IPS-15b (cell line): Measurements from ENCODE around the gene FOXE3.

Experiments used
- H3K27me3 ChIP-seq: one replicate; pipeline ENCODE4 v1.6.1; 2013; ENCODE audit warnings: low read length; ENCODE audit not compliant: control insufficient read depth, insufficient read depth
- H3K36me3 ChIP-seq: one replicate; pipeline ENCODE4 v1.6.1; 2013; ENCODE audit warnings: low read length; ENCODE audit not compliant: control insufficient read depth, insufficient read depth
- H3K4me1 ChIP-seq: one replicate; pipeline ENCODE4 v1.6.1; 2013; ENCODE audit warnings: mild to moderate bottlenecking, low read length; ENCODE audit not compliant: control insufficient read depth, insufficient read depth
- H3K4me3 ChIP-seq: one replicate; pipeline ENCODE4 v1.5.1; 2013; ENCODE audit warnings: low read depth, low read length
- H3K9ac ChIP-seq: one replicate; pipeline ENCODE4 v1.6.1; 2013; ENCODE audit warnings: low read depth, mild to moderate bottlenecking, low read length
- H3K9me3 ChIP-seq: one replicate; pipeline ENCODE4 v1.6.1; 2013; ENCODE audit warnings: mild to moderate bottlenecking, low read length; ENCODE audit not compliant: control insufficient read depth, insufficient read depth

The FOXE3 gene

DNA sequence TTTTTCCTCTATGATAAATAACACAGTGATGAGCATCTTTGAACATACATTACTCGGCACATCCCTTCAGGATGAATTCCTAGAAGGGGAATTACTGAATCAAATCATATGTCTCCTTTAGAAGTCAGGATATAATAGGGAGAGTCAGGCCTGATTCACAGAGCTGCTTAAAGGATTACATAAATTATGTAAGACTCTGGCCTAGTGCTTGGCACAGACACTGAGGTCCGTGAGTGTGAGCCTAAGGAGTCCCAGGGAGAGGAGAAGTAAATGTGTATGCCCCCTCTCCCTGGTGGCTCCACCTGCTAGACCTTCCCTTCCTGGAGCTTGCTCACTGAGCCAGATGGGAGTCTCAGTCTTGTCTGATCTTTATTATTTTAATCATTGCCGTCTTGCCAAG lies 8.6 kb upstream of the FOXE3 start:
- Histone ChIP-seq H3K4me1 (no peaks in the 10 kb centered on the region), H3K9me3 (no peaks in the 10 kb centered on the region), H3K4me3 (no peak overlapping the region), H3K27me3 (peaks cover 33% of the 10 kb centered on the region), H3K36me3 (no peaks in the 10 kb centered on the region), H3K9ac (no peak overlapping the region)

DNA sequence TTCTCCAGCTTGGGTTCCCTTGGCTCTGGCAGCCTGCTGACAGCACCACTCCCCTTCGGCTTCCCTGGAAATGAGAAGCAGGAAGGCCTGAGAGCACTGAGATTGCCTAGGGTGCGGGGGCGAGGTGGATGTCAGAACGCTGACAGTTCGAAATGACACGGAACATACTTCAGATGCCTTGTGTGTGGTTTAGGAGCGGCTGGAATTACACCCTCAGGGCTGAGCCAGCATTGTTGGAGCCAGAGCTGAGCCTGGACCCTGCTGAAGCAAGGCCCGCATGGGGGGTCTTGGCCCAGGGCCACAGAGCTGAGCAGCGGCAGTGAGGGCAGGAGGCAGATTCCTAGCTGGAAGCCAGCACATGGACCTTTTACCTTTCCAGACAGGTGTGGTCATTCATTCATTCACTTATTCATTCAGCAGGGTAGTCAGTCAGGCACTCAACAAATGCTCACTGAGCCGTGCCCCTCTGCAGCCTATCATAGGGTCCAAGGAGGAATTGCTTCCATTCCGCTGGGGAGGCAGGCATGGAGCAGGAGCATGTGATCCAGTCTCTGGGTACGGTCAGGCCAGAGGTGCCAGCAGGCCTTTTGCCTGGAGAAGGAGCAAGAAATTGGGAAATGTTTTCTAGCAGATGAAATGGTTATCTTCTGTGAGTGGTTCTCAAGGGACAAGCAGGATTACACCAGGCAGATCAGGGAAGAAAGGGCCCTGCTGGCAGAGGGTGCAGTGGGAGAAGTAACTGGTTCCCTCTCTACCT lies 6.6 kb upstream of the FOXE3 start:
- Histone ChIP-seq H3K36me3 (no peaks in the 10 kb centered on the region), H3K4me1 (no peaks in the 10 kb centered on the region), H3K4me3 (no peak overlapping the region), H3K9me3 (no peaks in the 10 kb centered on the region), H3K9ac (no peak overlapping the region), H3K27me3 (peaks cover 46% of the 10 kb centered on the region)

DNA sequence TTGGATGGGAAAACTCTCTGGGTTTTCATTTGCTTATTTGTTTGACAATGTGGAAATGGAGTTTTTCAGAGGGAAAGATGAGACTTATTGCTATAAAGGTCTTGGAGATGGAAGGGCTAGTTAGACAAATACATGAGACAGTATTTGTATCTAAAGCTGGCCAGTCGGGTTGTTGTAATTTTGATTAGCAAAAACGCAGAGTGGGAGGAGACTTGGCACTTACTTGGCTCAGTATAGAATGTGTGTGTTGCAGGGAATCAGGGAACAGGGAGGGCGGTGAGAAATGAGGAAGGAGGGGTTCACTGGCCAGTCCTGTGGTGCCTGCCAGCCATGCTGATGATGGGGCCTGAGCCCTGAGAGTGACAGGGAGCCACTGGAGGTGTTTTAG lies 6.0 kb upstream of the FOXE3 start:
- no peaks in the 10 kb centered on the region for H3K9me3 ChIP-seq
- H3K4me1 ChIP-seq, result no peaks in the 10 kb centered on the region
- peaks cover 50% of the 10 kb centered on the region for H3K27me3 ChIP-seq

DNA sequence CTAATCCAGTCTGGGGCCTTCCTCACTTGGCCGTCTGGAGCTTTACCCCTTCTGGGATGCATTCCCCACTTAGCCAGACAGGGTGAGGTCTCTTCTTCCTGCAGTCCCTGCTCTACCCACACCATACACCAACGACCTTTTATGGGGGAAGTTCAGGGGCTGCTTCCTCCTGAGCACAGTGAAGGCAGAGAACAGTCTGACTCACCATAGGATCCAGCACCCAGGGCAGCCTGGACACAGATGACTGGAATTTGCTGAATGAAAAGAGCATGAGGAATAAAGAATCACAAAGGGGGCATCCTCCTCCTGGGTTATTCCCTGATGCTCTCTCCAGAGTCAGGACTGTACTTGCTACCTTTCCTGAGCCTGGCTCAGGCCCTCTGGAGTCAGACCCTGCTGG lies 4.6 kb upstream of the FOXE3 start:
- Histone ChIP-seq H3K36me3 (no peaks in the 10 kb centered on the region), H3K4me1 (no peaks in the 10 kb centered on the region), H3K27me3 (peaks cover 58% of the 10 kb centered on the region)

More for the DNA sequence above, 6.0 kb upstream of the FOXE3 start:
- H3K9ac ChIP-seq, result no peak overlapping the region
- H3K36me3 ChIP-seq, result no peaks in the 10 kb centered on the region
- no peak overlapping the region for H3K4me3 ChIP-seq

DNA sequence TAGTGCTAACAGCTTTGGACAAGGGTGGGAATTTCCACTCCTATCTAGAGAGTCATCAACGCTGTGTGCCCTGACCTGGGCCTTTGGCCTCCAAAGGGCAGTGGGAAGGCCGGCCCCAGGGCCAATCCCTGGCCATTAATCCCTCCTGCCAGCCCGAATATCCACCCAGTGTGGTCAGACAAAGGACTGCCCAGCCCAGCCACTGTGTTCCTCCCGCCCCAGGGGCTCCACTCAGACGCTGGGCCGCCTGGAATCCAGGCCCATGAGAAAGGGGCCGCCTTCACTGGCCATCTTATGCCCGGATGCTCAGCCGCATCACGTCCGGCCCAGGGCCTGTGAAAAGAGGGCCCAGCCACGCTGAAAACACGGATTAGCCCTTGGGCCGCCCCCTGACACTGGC lies 3.6 kb upstream of the FOXE3 start:
- Histone ChIP-seq H3K9ac (no peak overlapping the region), H3K4me1 (no peaks in the 10 kb centered on the region), H3K36me3 (no peaks in the 10 kb centered on the region), H3K9me3 (no peaks in the 10 kb centered on the region), H3K4me3 (no peak overlapping the region), H3K27me3 (peaks cover 65% of the 10 kb centered on the region)

More for the DNA sequence above, 4.6 kb upstream of the FOXE3 start:
- no peak overlapping the region for H3K9ac ChIP-seq
- no peaks in the 10 kb centered on the region for H3K9me3 ChIP-seq
- H3K4me3 ChIP-seq, result no peak overlapping the region

DNA sequence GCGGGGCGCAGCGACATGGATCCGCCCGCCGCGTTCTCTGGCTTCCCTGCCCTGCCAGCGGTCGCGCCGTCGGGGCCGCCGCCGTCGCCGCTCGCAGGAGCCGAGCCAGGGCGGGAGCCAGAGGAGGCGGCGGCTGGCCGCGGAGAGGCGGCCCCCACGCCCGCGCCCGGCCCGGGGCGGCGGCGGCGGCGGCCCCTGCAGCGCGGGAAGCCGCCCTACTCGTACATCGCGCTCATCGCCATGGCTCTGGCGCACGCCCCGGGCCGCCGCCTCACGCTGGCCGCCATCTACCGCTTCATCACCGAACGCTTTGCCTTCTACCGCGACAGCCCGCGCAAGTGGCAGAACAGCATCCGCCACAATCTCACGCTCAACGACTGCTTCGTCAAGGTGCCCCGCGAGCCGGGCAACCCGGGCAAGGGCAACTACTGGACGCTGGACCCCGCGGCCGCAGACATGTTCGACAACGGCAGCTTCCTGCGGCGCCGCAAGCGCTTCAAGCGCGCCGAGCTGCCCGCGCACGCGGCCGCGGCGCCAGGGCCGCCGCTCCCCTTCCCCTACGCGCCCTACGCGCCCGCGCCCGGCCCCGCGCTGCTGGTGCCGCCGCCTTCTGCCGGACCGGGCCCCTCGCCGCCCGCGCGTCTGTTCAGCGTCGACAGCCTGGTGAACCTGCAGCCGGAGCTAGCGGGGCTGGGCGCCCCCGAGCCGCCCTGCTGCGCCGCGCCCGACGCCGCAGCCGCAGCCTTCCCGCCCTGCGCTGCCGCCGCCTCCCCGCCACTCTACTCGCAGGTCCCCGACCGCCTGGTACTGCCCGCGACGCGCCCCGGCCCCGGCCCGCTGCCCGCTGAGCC lies 459 bp downstream of the FOXE3 start:
- H3K36me3 ChIP-seq, result no peaks in the 10 kb centered on the region
- H3K4me1 ChIP-seq, result no peaks in the 10 kb centered on the region
- H3K4me3 ChIP-seq, result peak overlapping the region; percentile 46
- H3K27me3 ChIP-seq, result peaks cover 86% of the 10 kb centered on the region
- no peaks in the 10 kb centered on the region for H3K9me3 ChIP-seq
- no peak overlapping the region for H3K9ac ChIP-seq

DNA sequence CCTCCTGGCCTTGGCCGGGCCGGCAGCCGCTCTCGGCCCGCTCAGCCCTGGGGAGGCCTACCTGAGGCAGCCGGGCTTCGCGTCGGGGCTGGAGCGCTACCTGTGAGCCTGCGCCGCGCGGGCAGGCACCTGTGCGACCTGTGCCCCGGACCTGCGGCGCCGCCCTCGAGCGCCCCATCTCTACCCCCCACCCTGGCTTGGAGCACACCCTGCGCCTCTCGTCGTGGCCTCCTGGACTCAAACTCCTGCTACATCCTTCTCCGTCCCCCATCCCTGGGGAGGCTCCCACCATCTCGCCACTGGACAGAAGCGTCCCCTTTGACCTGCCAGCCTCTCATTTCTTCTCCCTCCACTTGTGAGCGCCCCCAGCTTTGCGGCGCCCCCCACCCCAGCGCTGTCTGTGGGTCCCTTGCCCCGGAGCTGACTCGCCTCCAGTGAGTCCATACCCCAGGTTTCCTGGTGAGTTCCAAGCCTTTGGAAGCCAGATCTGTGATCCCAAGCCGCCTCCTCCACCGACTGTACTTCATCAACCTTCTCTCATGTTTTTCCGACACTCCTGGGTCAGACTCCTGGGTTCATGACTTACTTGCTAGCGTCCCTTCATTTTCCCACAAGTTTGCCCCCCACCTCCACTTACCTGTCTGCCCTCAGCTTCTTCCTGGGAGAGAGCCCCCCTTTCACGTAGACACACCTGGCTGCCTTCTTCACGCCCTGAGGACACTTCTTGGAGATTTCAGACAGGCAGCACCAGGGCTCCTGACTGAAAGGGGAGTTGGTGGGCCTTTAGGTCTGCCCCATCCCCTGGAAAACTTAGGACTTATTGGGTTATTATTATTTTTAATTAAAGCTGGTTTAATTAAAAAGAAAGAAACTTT lies 1.3 kb downstream of the FOXE3 start:
- Histone ChIP-seq H3K9me3 (no peaks in the 10 kb centered on the region), H3K4me3 (peak overlapping the region; percentile 37), H3K36me3 (no peaks in the 10 kb centered on the region), H3K27me3 (peaks cover 88% of the 10 kb centered on the region), H3K9ac (no peak overlapping the region), H3K4me1 (no peaks in the 10 kb centered on the region)

DNA sequence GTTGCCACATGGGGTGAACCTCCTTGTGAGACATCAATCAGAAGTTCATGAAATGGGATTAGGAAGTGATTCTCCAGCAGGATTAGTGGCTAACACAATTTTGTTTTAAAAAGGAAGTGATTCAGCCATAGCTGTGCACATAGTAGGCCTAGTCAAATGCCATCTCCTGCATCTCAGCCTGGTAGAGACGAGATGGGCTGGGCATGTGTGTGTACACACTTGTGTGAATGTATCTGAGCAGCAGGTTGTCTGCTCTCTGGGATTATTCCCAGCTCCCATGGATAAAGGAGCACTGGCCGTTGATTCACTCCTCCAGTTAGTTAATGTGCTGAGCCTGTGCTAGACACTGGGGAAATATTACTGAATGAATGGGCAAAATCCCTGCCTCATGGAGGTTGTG lies 2.0 kb downstream of the FOXE3 start:
- Histone ChIP-seq H3K9ac (no peak overlapping the region), H3K4me3 (peak overlapping the region; percentile 37), H3K27me3 (peaks cover 87% of the 10 kb centered on the region), H3K4me1 (no peaks in the 10 kb centered on the region), H3K9me3 (no peaks in the 10 kb centered on the region), H3K36me3 (no peaks in the 10 kb centered on the region)

DNA sequence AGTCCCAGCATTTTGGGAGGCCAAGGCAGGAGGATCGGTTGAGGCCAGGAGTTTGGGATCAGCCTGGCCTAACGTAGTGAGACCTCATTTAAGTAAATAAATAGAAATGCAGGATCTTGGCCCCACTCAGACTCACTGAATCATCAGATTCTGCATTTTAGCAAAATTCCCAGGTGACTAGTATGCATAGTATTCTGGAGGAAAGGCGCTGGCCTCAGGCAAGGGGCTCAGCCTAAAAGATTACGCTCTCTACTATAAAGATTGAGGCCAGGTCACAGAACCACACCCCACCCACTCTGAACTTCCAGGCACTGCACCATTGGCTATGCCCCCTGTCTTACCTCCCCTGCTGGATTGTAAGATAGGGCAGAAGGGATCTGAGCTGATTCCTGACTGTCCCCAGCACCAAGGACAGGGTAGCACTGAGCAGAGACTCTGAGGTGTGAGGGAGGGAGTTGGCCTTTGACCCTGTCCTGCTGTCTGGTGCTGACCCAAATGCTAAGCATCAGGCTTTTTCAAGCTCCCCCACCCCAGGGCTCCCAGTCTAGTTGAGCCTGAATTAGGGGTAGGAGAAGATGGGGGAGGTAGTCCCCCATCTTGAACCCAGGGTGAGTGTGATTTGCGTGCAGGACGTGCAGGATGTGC lies 2.7 kb downstream of the FOXE3 start:
- peaks cover 88% of the 10 kb centered on the region for H3K27me3 ChIP-seq
- H3K36me3 ChIP-seq, result no peaks in the 10 kb centered on the region
- no peaks in the 10 kb centered on the region for H3K9me3 ChIP-seq
- peak overlapping the region; percentile 37 for H3K4me3 ChIP-seq
- H3K9ac ChIP-seq, result no peak overlapping the region
- no peaks in the 10 kb centered on the region for H3K4me1 ChIP-seq

DNA sequence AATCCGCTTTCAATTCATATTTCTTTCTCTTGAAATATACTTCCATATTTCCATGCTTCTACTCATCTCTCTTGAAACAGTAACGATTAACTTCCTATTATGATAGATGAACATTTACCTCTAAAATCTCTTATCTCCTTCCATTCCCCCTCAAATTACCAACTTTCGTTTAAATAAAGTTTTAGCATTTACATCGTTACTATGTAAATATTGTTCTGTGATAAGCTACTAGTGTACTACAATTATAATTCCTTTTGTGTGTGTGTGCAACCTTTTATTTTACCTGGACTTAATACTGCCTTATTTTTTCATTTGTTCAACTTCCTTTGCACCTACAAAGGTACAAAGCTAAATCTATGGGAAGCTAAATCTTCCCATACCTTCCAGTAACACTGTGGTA lies 4.5 kb downstream of the FOXE3 start:
- Histone ChIP-seq H3K4me3 (no peak overlapping the region), H3K36me3 (no peaks in the 10 kb centered on the region), H3K9me3 (no peaks in the 10 kb centered on the region), H3K27me3 (peaks cover 86% of the 10 kb centered on the region), H3K4me1 (no peaks in the 10 kb centered on the region), H3K9ac (no peak overlapping the region)

DNA sequence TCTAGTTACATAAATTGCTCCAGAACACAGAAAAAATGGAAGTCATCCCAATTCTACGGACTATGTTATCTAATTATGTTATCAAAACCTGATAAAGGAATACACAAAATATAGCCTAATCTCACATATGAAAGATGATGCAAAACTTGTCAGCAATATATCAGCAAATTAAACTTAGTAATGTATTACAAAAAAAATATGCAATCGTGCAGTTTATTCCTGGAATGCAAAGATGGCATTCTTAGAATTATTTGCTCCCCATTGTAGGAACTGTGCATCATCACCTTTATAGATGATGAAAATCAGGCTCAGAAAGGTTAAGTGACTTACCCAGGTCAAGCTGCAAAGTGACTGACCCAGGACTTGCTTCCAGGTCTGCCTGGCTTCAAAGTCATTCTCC lies 7.8 kb downstream of the FOXE3 start:
- no peaks in the 10 kb centered on the region for H3K9me3 ChIP-seq
- H3K36me3 ChIP-seq, result no peaks in the 10 kb centered on the region
- peaks cover 90% of the 10 kb centered on the region for H3K27me3 ChIP-seq
- no peak overlapping the region for H3K9ac ChIP-seq
- H3K4me1 ChIP-seq, result no peaks in the 10 kb centered on the region
- no peak overlapping the region for H3K4me3 ChIP-seq
